ENCODE data around the gene MYO9A. TPM values are rescaled to one million over a fixed set of nuclear protein-coding genes. Genes with fewer than 3 reads are reported as not detected.

Gene MYO9A
- total RNA-seq, 1 experiment from 2014 or later, result 21.4 TPM

DNA sequence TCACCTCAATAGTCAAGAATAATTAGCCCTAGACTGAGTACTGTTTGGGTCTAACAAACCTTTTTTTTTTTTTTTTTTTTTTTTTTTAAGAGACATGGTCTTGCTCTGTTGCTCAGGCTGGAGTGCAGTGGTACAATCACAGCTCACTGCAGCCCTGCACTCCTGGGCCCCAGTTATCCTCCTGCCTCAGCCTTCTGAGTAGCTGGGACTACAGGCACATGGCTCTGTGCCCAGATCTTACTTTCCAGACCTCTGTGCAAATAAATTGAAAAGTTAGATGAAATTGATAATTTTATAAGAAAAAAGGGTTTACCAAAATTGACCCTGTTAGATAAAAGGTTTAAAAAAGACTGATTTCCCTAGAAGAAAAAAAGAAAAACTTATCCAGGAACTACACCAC lies 228.6 kb downstream of the MYO9A start:
- H2BK12ac ChIP-seq (ENCODE audit: insufficient read length, low read depth, low read length), result no peak overlapping the region
- no peak overlapping the region for H3K4me3 Mint-ChIP-seq

More for the DNA sequence above, 228.6 kb downstream of the MYO9A start:
- Mint-ChIP-seq H3K27me3 (ENCODE audit: low read depth) (no peaks in the 10 kb centered on the region), H3K36me3 (ENCODE audit: insufficient read depth in 1 of 3, low read depth in 3 of 3) (peaks cover 0 to 4% (median 0%) of the 10 kb centered on the region in 3 experiments; a peak in 1 of 7 replicates), H3K9me3 (no peaks in the 10 kb centered on the region), H3K4me1 (peaks cover 13 to 18% of the 10 kb centered on the region in 2 experiments), H3K27ac (no peak overlapping the region)
- Histone ChIP-seq H3K56ac (ENCODE audit: insufficient read length, low read depth, low read length) (no peak overlapping the region), H3K18ac (ENCODE audit: insufficient read length, low read depth, low read length) (no peak overlapping the region), H2BK5ac (ENCODE audit: insufficient read length, low read length) (no peak overlapping the region), H4K5ac (ENCODE audit: insufficient read length, low read depth, low read length) (no peak overlapping the region), H3T11ph (ENCODE audit: low read length) (no peak overlapping the region), H3K9me3 (ENCODE audit: control insufficient read depth, low read depth, low read length) (no peaks in the 10 kb centered on the region), H2BK15ac (ENCODE audit: low read depth, low read length) (no peak overlapping the region), H3K27me3 (ENCODE audit: insufficient read depth, low read length) (no peaks in the 10 kb centered on the region), H3K23ac (ENCODE audit: insufficient read length, low read depth, low read length) (no peak overlapping the region), H3K23me2 (ENCODE audit: insufficient read length, low read depth, low read length, poor library complexity, severe bottlenecking) (no peaks in the 10 kb centered on the region), H3K4me2 (ENCODE audit: insufficient read depth, insufficient read length, low read length) (no peak overlapping the region), H3K79me1 (ENCODE audit: insufficient read depth, low read depth, low read length, poor library complexity, severe bottlenecking) (no peaks in the 10 kb centered on the region), H4K91ac (ENCODE audit: insufficient read length, low read depth, low read length) (no peak overlapping the region), H3K4me1 (ENCODE audit: insufficient read depth, low read length) (peaks cover 2% of the 10 kb centered on the region; the same call in 1 of the 2 replicates), H2AFZ (ENCODE audit: low read length) (no peak overlapping the region), H3K14ac (ENCODE audit: insufficient read depth, low read length) (no peak overlapping the region), H3K79me2 (ENCODE audit: insufficient read depth, low read length) (no peaks in the 10 kb centered on the region), H4K8ac (replicated peaks; ENCODE audit: insufficient read length, low read depth, low read length) (no peak overlapping the region), H3K9ac (ENCODE audit: extremely low read depth, insufficient read length, low read length) (no peak overlapping the region), H2BK20ac (ENCODE audit: low read depth, low read length, poor library complexity, severe bottlenecking) (no peak overlapping the region), H2AK5ac (ENCODE audit: insufficient read length, low read length) (no peak overlapping the region), H3K27ac (ENCODE audit: insufficient read length, low read depth, low read length) (no peak overlapping the region), H4K20me1 (ENCODE audit: control insufficient read depth, insufficient read depth, insufficient read length) (no peaks in the 10 kb centered on the region), H3K4ac (ENCODE audit: low read depth, low read length) (no peak overlapping the region), H2BK120ac (ENCODE audit: low read depth, low read length, poor library complexity, severe bottlenecking) (no peak overlapping the region)
- DNase-seq, result no peak
- TF ChIP-seq CTCF (conservative IDR thresholded peaks at IDR 0.05), result no peak
